ENCODE data around the gene HYDIN. TPM values are rescaled to one million over a fixed set of nuclear protein-coding genes. Genes with fewer than 3 reads are reported as not detected.

HYDIN gene
- total and polyA plus RNA-seq, 2 experiments from 2014 or later = 3.1 to 7.7 TPM

- TF ChIP-seq, protein P1, sequence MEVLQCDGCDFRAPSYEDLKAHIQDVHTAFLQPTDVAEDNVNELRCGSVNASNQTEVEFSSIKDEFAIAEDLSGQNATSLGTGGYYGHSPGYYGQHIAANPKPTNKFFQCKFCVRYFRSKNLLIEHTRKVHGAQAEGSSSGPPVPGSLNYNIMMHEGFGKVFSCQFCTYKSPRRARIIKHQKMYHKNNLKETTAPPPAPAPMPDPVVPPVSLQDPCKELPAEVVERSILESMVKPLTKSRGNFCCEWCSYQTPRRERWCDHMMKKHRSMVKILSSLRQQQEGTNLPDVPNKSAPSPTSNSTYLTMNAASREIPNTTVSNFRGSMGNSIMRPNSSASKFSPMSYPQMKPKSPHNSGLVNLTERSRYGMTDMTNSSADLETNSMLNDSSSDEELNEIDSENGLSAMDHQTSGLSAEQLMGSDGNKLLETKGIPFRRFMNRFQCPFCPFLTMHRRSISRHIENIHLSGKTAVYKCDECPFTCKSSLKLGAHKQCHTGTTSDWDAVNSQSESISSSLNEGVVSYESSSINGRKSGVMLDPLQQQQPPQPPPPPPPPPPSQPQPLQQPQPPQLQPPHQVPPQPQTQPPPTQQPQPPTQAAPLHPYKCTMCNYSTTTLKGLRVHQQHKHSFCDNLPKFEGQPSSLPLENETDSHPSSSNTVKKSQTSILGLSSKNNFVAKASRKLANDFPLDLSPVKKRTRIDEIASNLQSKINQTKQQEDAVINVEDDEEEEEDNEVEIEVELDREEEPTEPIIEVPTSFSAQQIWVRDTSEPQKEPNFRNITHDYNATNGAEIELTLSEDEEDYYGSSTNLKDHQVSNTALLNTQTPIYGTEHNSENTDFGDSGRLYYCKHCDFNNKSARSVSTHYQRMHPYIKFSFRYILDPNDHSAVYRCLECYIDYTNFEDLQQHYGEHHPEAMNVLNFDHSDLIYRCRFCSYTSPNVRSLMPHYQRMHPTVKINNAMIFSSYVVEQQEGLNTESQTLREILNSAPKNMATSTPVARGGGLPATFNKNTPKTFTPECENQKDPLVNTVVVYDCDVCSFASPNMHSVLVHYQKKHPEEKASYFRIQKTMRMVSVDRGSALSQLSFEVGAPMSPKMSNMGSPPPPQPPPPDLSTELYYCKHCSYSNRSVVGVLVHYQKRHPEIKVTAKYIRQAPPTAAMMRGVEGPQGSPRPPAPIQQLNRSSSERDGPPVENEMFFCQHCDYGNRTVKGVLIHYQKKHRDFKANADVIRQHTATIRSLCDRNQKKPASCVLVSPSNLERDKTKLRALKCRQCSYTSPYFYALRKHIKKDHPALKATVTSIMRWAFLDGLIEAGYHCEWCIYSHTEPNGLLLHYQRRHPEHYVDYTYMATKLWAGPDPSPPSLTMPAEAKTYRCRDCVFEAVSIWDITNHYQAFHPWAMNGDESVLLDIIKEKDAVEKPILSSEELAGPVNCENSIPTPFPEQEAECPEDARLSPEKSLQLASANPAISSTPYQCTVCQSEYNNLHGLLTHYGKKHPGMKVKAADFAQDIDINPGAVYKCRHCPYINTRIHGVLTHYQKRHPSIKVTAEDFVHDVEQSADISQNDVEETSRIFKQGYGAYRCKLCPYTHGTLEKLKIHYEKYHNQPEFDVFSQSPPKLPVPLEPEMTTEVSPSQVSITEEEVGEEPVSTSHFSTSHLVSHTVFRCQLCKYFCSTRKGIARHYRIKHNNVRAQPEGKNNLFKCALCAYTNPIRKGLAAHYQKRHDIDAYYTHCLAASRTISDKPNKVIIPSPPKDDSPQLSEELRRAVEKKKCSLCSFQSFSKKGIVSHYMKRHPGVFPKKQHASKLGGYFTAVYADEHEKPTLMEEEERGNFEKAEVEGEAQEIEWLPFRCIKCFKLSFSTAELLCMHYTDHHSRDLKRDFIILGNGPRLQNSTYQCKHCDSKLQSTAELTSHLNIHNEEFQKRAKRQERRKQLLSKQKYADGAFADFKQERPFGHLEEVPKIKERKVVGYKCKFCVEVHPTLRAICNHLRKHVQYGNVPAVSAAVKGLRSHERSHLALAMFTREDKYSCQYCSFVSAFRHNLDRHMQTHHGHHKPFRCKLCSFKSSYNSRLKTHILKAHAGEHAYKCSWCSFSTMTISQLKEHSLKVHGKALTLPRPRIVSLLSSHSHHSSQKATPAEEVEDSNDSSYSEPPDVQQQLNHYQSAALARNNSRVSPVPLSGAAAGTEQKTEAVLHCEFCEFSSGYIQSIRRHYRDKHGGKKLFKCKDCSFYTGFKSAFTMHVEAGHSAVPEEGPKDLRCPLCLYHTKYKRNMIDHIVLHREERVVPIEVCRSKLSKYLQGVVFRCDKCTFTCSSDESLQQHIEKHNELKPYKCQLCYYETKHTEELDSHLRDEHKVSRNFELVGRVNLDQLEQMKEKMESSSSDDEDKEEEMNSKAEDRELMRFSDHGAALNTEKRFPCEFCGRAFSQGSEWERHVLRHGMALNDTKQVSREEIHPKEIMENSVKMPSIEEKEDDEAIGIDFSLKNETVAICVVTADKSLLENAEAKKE (CRISPR knock-in tag; IDR thresholded peaks at IDR 0.05) = no peak
- TF ChIP-seq ZNF331 (CRISPR knock-in tag; IDR thresholded peaks at IDR 0.05; ENCODE audit: low read depth) = no peak
- no peak for TF ChIP-seq CREB1 (CRISPR knock-in tag; IDR thresholded peaks at IDR 0.05; ENCODE audit: low read depth)
- TF ChIP-seq EZH2 (IDR thresholded peaks at IDR 0.05; ENCODE audit: low read depth, unreplicated experiment) = no peak
Observed at GRCh38 chr16:71263582-71263981, 33.1 kb upstream of the HYDIN start (continued).

DNA sequence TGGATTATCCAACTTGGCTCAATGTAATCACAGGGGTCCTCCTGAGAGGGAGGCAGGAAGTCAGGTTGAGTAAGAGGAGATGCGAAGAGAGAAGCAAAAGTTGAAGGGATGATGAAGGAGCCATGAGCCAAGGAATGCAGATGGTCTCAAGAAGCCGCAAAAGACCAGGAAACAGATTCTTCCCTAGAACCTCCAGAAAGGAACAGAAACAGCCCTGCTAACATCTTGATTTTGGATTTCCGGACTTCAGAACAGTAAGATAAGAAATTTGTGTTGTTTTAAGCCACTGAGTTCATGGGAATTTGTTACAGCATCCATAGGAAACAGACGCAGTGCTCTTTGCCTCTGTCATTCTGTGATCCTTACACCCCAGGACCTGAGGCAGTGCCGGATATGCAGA is 31.9 kb upstream of the HYDIN start:
- Histone ChIP-seq H3K9me2 (ENCODE audit: insufficient read depth) (peaks cover 19% of the 10 kb centered on the region; the same call in 1 of the 2 replicates), H2AFZ (no peak overlapping the region), H3K27ac (ENCODE audit: low read depth) (no peak overlapping the region), H3K27me3 (ENCODE audit: insufficient read depth) (no peaks in the 10 kb centered on the region), H3K36me3 (ENCODE audit: insufficient read depth) (no peaks in the 10 kb centered on the region), H3K79me2 (replicated peaks; ENCODE audit: insufficient read depth) (no peaks in the 10 kb centered on the region), H3K4me2 (no peak overlapping the region), H3F3A (replicated peaks; ENCODE audit: low read depth) (no peaks in the 10 kb centered on the region), H3K4me3 (no peak overlapping the region), H3K4me1 (ENCODE audit: insufficient read depth) (0 out of 2 replicates have a peak, but pooled peaks cover 4% of the 10 kb centered on the region), H4K20me1 (replicated peaks; ENCODE audit: insufficient read depth) (no peaks in the 10 kb centered on the region)
- Mint-ChIP-seq H3K27me3 (ENCODE audit: insufficient read depth, low read depth, poor library complexity) (peaks cover 3% of the 10 kb centered on the region), H3K9me3 (no peaks in the 10 kb centered on the region), H3K4me3 (no peak overlapping the region), H3K36me3 (ENCODE audit: low read depth) (no peaks in the 10 kb centered on the region), H3K27ac (no peak overlapping the region), H3K4me1 (peaks cover 2% of the 10 kb centered on the region; the same call in 1 of the 3 replicates)
- TF ChIP-seq EZH2 (IDR thresholded peaks at IDR 0.05; ENCODE audit: low read depth, unreplicated experiment) (no peak), ZNF114 (CRISPR knock-in tag; IDR thresholded peaks at IDR 0.05) (no peak)
- no peak for DNase-seq (ENCODE audit: low spot score)
- no peak for ATAC-seq

Data from GM23338 (cell line).